Erythroblast (primary cell): ENCODE data around the gene DAPK2.

Source experiments
- DNase-seq, 2 experiments: peaks; one replicate each; lab custom pipeline; 2025; lab: John Stamatoyannopoulos, UW
- GATA1 ChIP-seq: IDR thresholded peaks from 2 replicates; pipeline ENCODE4 v1.6.1; 2011; ENCODE audit warnings: low read depth, mild to moderate bottlenecking, control low read depth, low read length, moderate library complexity
- POLR2A ChIP-seq: IDR thresholded peaks from 2 replicates; pipeline ENCODE4 v1.6.1; 2011; ENCODE audit warnings: mild to moderate bottlenecking, low read length

The DAPK2 gene

GRCh38 chr15:63917588-63918316, 128.5 kb downstream of the DAPK2 start:
- no peak for DNase-seq
- TF ChIP-seq POLR2A, result no peak
- no peak for TF ChIP-seq GATA1

GRCh38 chr15:63915873-63916771, 130.2 kb downstream of the DAPK2 start:
- no peak for TF ChIP-seq POLR2A
- TF ChIP-seq GATA1, result no peak
- DNase-seq, result no peak

GRCh38 chr15:63915209-63915872, 130.9 kb downstream of the DAPK2 start:
- TF ChIP-seq GATA1 (no peak), POLR2A (no peak)

GRCh38 chr15:63913786-63914315, 132.4 kb downstream of the DAPK2 start:
- no peak for DNase-seq

More at GRCh38 chr15:63915209-63915872, 130.9 kb downstream of the DAPK2 start:
- no peak for DNase-seq

GRCh38 chr15:63913336-63913735, 132.9 kb downstream of the DAPK2 start:
- TF ChIP-seq POLR2A (no peak), GATA1 (no peak)

More at GRCh38 chr15:63913786-63914315, 132.4 kb downstream of the DAPK2 start:
- TF ChIP-seq POLR2A (no peak), GATA1 (no peak)

GRCh38 chr15:63912061-63912615, 134.1 kb downstream of the DAPK2 start:
- TF ChIP-seq GATA1, result no peak
- no peak for TF ChIP-seq POLR2A
- no peak for DNase-seq

More at GRCh38 chr15:63913336-63913735, 132.9 kb downstream of the DAPK2 start:
- no peak for DNase-seq

GRCh38 chr15:63911160-63911559, 135.1 kb downstream of the DAPK2 start:
- no peak for TF ChIP-seq GATA1
- no peak for TF ChIP-seq POLR2A
- no peak for DNase-seq

GRCh38 chr15:63909819-63910437, 136.4 kb downstream of the DAPK2 start:
- TF ChIP-seq GATA1 (no peak), POLR2A (no peak)
- no peak for DNase-seq

GRCh38 chr15:63908991-63909390, 137.3 kb downstream of the DAPK2 start:
- TF ChIP-seq POLR2A (no peak), GATA1 (no peak)
- DNase-seq, result no peak

GRCh38 chr15:63908281-63908680, 138.0 kb downstream of the DAPK2 start:
- no peak for TF ChIP-seq POLR2A
- TF ChIP-seq GATA1, result no peak
- no peak for DNase-seq

- no peak for DNase-seq
- no peak for TF ChIP-seq POLR2A
- TF ChIP-seq GATA1, result no peak
Observed at GRCh38 chr15:63907521-63907920, 138.8 kb downstream of the DAPK2 start.

- no peak for TF ChIP-seq GATA1
- TF ChIP-seq POLR2A, result no peak
- DNase-seq, result no peak
Observed at GRCh38 chr15:63906266-63906584, 140.1 kb downstream of the DAPK2 start.
